GM21619 (cell line): Measurements from ENCODE around the gene LILRA5.
"Not testable (repeated sequence)": the region's sequence is repeated elsewhere in the genome, so short reads cannot be mapped to it uniquely, and the experiment has no call there.

ENCODE experiments used
- ATAC-seq: cut with Tn5 transposase; IDR thresholded peaks from one replicate; pipeline ENCODE4 v1.9.1; 2021; ENCODE audit not compliant: unreplicated experiment

Gene LILRA5

GRCh38 chr19:54278056-54278455 lies 34.9 kb downstream of the LILRA5 start:
- not testable (repeated sequence) for ATAC-seq

GRCh38 chr19:54277111-54277615 lies 35.8 kb downstream of the LILRA5 start:
- not testable (repeated sequence) for ATAC-seq

GRCh38 chr19:54275951-54276350 lies 37.0 kb downstream of the LILRA5 start:
- no peak for ATAC-seq

- not testable (repeated sequence) for ATAC-seq
Observed at GRCh38 chr19:54274516-54274915, 38.5 kb downstream of the LILRA5 start.

- no peak for ATAC-seq
Observed at GRCh38 chr19:54273821-54274220, 39.1 kb downstream of the LILRA5 start.

DNA sequence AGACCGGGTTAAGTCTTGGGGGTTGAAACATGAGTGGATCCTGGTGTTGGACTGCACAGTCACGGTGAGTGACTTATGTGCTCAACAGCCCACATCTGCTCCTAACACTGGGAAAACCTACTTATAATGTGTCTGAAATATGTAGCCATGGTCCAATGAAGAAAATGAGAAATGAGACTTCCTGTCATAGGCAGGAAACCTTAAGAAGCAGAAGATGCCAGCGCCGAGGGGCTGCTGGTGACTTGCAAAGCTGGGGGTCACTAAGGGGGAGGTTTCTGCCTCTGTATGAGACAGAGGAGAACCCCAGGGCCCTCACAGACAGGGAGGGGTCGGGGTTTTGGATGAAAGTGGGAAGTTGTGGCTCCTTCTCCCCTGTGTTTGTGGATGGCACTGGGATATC lies 40.8 kb downstream of the LILRA5 start:
- not testable (repeated sequence) for ATAC-seq

DNA sequence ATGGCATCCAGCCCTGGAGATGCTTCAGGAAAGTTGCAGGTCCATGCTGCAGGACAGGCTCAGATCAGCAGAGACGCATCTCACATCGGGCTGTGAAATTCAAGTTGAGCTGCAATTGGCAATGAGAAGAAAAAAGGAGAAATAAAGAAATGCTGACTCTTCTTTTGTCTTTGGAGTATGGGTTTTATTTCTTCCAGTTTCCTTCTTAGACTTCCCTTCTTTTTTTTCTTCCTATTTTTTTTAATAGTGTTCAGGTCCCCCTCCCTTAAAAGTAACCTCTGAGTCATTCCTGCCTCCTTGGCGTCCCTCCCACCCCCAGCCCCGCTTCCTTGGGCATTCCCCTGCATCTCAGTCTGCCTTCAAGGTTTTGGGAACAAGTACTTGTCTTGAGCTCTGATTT lies 41.4 kb downstream of the LILRA5 start:
- not testable (repeated sequence) for ATAC-seq

DNA sequence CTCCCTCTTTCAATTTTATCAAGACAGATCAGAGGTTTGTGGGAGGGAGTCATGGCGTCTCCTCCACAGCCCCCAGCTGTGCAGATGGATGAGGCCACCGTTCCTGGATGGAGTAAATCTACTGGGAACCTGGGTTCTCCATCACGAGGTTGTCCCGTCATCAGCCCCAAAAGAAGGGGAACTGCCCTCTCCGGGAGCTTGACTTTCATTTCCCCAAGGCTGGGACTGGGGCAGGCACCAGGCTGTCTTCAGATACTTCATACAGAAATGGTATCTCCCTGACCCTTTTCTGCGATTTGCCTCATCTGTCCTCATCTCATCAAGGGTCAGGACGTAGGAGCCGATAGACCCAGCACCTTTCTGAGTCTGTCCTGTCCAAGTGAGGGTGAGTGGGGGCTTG lies 41.9 kb downstream of the LILRA5 start:
- no peak for ATAC-seq

- ATAC-seq, result no peak
Observed at GRCh38 chr19:54268936-54269335, 44.0 kb downstream of the LILRA5 start.

DNA sequence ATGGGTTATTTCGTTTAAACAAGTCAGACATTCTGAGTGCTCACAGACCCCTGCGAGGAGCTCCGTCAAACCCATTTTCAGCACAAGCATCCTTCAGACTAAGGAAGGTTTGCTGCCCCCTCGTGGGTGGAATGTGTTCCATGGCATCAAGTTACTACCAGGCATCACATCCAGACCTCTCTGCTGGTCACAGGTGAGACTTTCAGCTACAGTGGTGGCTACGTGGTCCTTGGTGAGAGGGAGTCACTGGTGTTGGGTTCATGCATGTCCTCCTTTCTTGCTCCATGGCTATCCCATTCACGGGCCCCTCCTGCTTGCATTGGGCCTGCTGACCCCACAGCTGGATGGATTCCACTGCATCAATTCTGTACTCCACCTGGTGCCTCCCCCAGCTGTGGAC lies 46.8 kb downstream of the LILRA5 start:
- ATAC-seq, result no peak

GRCh38 chr19:54262470-54262869 lies 50.5 kb downstream of the LILRA5 start:
- ATAC-seq, result no peak

- no peak for ATAC-seq
Observed at GRCh38 chr19:54262066-54262465, 50.9 kb downstream of the LILRA5 start.

- ATAC-seq, result no peak
Observed at GRCh38 chr19:54257116-54257480, 55.9 kb downstream of the LILRA5 start, which contains the start of gene LILRB5. TSS of gene LILRB5 (minus strand) at chr19:54257273. CDS start at chr19:54257193, 80 bp downstream.
